AG04449 (cell line): ENCODE data around the gene MIA3.

ENCODE experiments used
- CTCF ChIA-PET: fragments of 350-600 bp; formaldehyde crosslinking; extraction: SDS; loops from one replicate; lab custom pipeline; 2021; ENCODE audit warnings: antibody characterized with exemption; lab: Yijun Ruan, JAX
- POLR2A ChIA-PET: fragments of 400-600, 350-600 bp; formaldehyde crosslinking; extraction: SDS; loops from one replicate; lab custom pipeline; 2020; ENCODE audit warnings: antibody characterized with exemption, inconsistent platforms; lab: Yijun Ruan, JAX
- DNase-seq: peaks from one replicate; pipeline ENCODE4 v3.0.0-alpha.2; 2010; ENCODE audit warnings: low read depth, low spot score
- H3K4me3 ChIP-seq: 2 replicates; pipeline ENCODE4 v1.5.1; 2011; ENCODE audit warnings: low read depth, mild to moderate bottlenecking, control low read depth, low read length
- TF ChIP-seq, protein P1 (sequence below): IDR thresholded peaks from one replicate; pipeline ENCODE4 v1.5.1; 2011; ENCODE audit warnings: mild to moderate bottlenecking, moderate library complexity, low read length, control low read depth, inconsistent platforms; ENCODE audit not compliant: insufficient read depth; ENCODE audit errors: missing control alignments

Gene MIA3

DNA sequence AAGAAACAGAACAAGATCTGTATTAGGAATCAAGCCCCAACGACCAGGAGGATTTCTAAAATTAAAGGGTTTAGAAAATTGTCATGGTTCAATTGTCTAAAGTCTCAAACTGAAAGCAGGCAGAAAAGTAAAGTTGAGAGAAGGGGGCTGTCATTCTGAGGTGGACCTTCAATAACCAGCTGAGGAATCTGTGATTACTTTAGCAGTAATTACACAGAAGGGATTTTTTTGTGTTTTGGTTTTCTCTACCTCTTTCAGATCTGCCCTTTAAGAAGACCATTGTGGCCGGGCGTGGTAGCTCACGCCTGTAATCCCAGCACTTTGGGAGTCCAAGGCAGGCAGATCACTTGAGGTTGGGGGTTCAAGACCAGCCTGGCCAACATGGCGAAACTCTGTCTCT, 77.0 kb downstream of the MIA3 start:
- H3K4me3 ChIP-seq, result no peak overlapping the region
- ChIA-PET CTCF (interaction anchor here (1.2 kb wide), 1 partner anchor 395 kb away, joined by 3 read pairs; no protein-coding TSS in a partner anchor), POLR2A (no interaction called here)
- no peak for DNase-seq
- TF ChIP-seq, protein P1, sequence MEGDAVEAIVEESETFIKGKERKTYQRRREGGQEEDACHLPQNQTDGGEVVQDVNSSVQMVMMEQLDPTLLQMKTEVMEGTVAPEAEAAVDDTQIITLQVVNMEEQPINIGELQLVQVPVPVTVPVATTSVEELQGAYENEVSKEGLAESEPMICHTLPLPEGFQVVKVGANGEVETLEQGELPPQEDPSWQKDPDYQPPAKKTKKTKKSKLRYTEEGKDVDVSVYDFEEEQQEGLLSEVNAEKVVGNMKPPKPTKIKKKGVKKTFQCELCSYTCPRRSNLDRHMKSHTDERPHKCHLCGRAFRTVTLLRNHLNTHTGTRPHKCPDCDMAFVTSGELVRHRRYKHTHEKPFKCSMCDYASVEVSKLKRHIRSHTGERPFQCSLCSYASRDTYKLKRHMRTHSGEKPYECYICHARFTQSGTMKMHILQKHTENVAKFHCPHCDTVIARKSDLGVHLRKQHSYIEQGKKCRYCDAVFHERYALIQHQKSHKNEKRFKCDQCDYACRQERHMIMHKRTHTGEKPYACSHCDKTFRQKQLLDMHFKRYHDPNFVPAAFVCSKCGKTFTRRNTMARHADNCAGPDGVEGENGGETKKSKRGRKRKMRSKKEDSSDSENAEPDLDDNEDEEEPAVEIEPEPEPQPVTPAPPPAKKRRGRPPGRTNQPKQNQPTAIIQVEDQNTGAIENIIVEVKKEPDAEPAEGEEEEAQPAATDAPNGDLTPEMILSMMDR, result no peak

DNA sequence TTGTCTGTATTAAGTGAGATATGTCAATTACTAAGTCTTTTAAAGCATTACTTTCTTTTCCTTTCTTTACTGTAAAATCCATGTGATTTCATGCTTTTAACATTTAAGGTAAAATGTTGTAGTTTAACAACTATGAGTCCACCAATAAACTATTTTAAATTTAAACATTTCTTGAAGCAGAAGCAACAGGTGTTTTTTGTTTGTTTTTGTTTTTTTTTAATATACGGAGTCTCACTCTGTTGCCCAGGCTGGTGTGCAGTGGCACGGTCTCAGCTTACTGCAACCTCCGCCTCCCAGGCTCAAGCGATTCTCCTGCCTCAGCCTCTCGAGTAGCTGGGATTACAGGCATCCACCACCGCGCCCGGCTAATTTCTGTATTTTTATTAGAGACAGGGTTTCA, 78.8 kb downstream of the MIA3 start:
- TF ChIP-seq, protein P1, result no peak
- no peak overlapping the region for H3K4me3 ChIP-seq
- POLR2A ChIA-PET, result no interaction called here
- no peak for DNase-seq
- CTCF ChIA-PET, result interaction anchor here (1.1 kb wide), 1 partner anchor 12 kb away, joined by 3 read pairs; no protein-coding TSS in a partner anchor

DNA sequence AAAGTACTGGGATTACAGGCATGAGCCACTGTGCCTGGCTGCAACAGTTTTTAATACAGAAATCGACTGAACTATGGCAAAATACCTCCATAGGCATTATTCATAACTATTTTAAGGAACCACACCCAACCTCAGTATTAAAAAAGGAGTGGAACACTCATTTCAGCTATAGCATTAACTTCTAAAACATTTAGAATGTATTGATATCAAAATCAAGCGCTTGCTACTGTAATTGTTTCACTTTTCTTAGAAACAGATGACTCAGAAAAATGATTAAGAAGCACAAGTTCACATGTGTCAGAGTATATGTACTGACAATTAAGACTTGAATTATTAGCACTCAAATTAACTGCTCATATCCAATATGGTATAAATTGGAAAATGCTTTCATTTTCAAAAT, 79.3 kb downstream of the MIA3 start:
- CTCF ChIA-PET, result interaction anchor here (1.1 kb wide), 1 partner anchor 12 kb away, joined by 3 read pairs; no protein-coding TSS in a partner anchor
- DNase-seq, result no peak
- H3K4me3 ChIP-seq, result no peak overlapping the region
- POLR2A ChIA-PET, result no interaction called here
- TF ChIP-seq, protein P1, result no peak

DNA sequence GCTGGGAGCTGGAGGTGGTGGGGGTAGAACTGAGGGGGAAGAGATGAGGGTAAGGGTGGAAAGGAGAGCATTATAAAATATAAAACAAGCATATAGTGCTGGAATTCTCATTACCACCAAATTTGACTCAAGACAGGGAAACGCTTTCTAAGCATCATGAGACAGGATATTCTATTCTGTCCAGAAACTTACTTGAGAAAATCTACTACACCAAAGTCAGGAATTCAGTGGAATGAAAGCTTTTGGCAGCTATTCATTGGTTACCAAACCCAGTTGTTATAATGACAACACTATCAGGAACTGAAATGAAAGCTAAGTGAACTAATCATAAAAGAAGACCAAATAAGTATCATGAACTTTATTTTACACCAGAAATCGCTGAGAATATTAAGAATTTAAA, 79.9 kb downstream of the MIA3 start:
- H3K4me3 ChIP-seq, result no peak overlapping the region
- ChIA-PET POLR2A (no interaction called here), CTCF (interaction anchor here (0.8 to 1.1 kb wide), 2 partner anchors 11 to 13 kb away, joined by 3 to 5 read pairs; no protein-coding TSS in a partner anchor)
- TF ChIP-seq, protein P1, result no peak
- no peak for DNase-seq

DNA sequence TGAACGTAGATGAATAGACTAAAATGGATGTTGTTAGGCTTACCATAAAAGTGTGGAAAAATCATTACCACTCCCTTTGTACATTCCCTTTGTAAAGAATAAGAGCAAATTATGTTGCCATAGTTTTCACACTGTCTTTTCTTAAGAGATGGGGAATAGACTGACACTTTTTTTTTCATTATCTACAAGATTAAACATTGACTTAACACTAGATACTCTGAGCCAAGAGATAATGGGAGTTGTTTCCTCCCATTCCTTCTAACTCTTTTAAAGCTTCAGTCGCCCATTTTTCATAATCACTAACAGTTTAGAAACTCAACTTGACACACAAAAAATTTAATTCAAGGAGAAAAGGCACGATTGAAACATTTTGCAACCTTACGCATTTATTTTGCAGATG, 84.3 kb downstream of the MIA3 start:
- DNase-seq, result no peak
- no peak overlapping the region for H3K4me3 ChIP-seq
- TF ChIP-seq, protein P1, result no peak
- CTCF ChIA-PET, result no interaction called here
- POLR2A ChIA-PET, result no interaction called here

DNA sequence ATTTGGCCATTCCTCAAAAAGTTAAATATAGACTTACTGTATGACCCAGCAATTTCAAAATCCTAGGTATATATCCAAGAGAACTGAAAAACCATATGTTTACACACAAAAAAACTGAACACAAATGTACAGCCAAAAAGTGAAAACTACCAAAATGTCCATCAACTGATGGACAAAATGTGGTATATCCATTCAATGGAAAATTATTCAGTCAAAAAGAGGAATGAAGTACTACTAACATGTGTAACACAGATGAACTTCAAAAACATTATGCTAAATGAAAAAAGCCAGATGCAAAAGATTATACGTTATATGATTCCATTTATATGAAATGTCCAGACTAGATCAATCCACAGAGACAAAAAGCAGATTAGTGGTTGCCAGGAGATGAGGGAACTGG, 86.4 kb downstream of the MIA3 start:
- ChIA-PET POLR2A (no interaction called here), CTCF (no interaction called here)
- no peak for DNase-seq
- TF ChIP-seq, protein P1, result no peak
- H3K4me3 ChIP-seq, result no peak overlapping the region
